DND-41 (cell line): Measurements from ENCODE around the gene SUMF1.

Source experiments
- ATAC-seq: fragments of 200-7000 bp; cut with Tn5 transposase; 3 replicates; pipeline ENCODE4 v1.9.1; 2021; ENCODE audit warnings: low read depth; ENCODE audit not compliant: insufficient read depth
- DNase-seq: peaks from one replicate; pipeline ENCODE4 v3.0.0-alpha.2; 2020
- H2AFZ ChIP-seq: 2 replicates; pipeline ENCODE4 v1.6.0; 2012; ENCODE audit warnings: low read depth, low read length
- H3K27ac ChIP-seq: 2 replicates; pipeline ENCODE4 v1.5.1; 2012; ENCODE audit warnings: low read length, inconsistent platforms
- H3K27me3 ChIP-seq: fragments of 200-600 bp; sonication (generic); 2 replicates; pipeline ENCODE4 v1.6.0; 2012; ENCODE audit warnings: low read length, mild to moderate bottlenecking, inconsistent platforms; ENCODE audit not compliant: insufficient read depth, poor library complexity
- H3K36me3 ChIP-seq: 2 replicates; pipeline ENCODE4 v1.5.1; 2012; ENCODE audit warnings: low read length, inconsistent platforms; ENCODE audit not compliant: insufficient read depth
- H3K4me1 ChIP-seq: 2 replicates; pipeline ENCODE4 v1.5.1; 2012; ENCODE audit warnings: mild to moderate bottlenecking, low read length; ENCODE audit not compliant: insufficient read depth
- H3K4me2 ChIP-seq: 2 replicates; pipeline ENCODE4 v1.6.0; 2012; ENCODE audit warnings: mild to moderate bottlenecking, moderate library complexity, low read length, inconsistent platforms; ENCODE audit not compliant: insufficient read depth
- H3K4me3 ChIP-seq, 2 experiments: fragments of 200-600 bp in 1 of 2; shearing (Covaris generic) in 1 of 2; 2 replicates each; pipeline ENCODE4 v1.5.1; 2012 to 2016; ENCODE audit warnings: inconsistent platforms in 2 of 2, low read length in 2 of 2, mild to moderate bottlenecking in 2 of 2, low read depth in 1 of 2, moderate library complexity in 1 of 2
- H3K79me2 ChIP-seq: 2 replicates; pipeline ENCODE4 v1.6.0; 2012; ENCODE audit warnings: low read length, inconsistent platforms; ENCODE audit not compliant: insufficient read depth
- H3K9ac ChIP-seq: 2 replicates; pipeline ENCODE4 v1.6.0; 2012; ENCODE audit warnings: low read depth, mild to moderate bottlenecking, inconsistent platforms, low read length, moderate library complexity
- H3K9me3 ChIP-seq: 2 replicates; pipeline ENCODE4 v1.5.1; 2012; ENCODE audit warnings: low read length, moderate library complexity, mild to moderate bottlenecking, inconsistent platforms; ENCODE audit not compliant: insufficient read depth, severe bottlenecking
- H4K20me1 ChIP-seq: 2 replicates; pipeline ENCODE4 v1.6.0; 2012; ENCODE audit warnings: low read length; ENCODE audit not compliant: insufficient read depth
- CTCF ChIP-seq: IDR thresholded peaks from 2 replicates; pipeline ENCODE4 v1.5.1; 2012; ENCODE audit warnings: borderline replicate concordance, low read length, moderate library complexity, mild to moderate bottlenecking; ENCODE audit not compliant: poor library complexity, severe bottlenecking; ENCODE audit errors: extremely low read depth
- EZH2 ChIP-seq: IDR thresholded peaks from 3 replicates; pipeline ENCODE4 v1.6.1; 2012; ENCODE audit warnings: borderline replicate concordance, low read depth, mild to moderate bottlenecking, moderate library complexity, low read length, inconsistent platforms; ENCODE audit not compliant: severe bottlenecking

Gene SUMF1

GRCh38 chr3:4454142-4454541 lies 12.9 kb downstream of the SUMF1 start:
- Histone ChIP-seq H3K9me3 (no peaks in the 10 kb centered on the region), H3K4me2 (no peak overlapping the region), H4K20me1 (no peaks in the 10 kb centered on the region), H3K27me3 (no peaks in the 10 kb centered on the region), H2AFZ (no peak overlapping the region), H3K36me3 (peaks cover under 1% of the 10 kb centered on the region; the same call in 1 of the 2 replicates), H3K79me2 (no peaks in the 10 kb centered on the region), H3K4me1 (no peaks in the 10 kb centered on the region), H3K27ac (no peak overlapping the region), H3K4me3 (no peak overlapping the region), H3K9ac (no peak overlapping the region)
- TF ChIP-seq EZH2, result no peak
- TF ChIP-seq CTCF, result no peak
- ATAC-seq (no peak), DNase-seq (no peak)

- no peak for ATAC-seq
- no peak for DNase-seq
- Histone ChIP-seq H3K27ac (no peak overlapping the region), H3K9me3 (no peaks in the 10 kb centered on the region), H3K36me3 (peaks cover 9% of the 10 kb centered on the region; the same call in 1 of the 2 replicates), H3K4me2 (no peak overlapping the region), H3K4me1 (no peaks in the 10 kb centered on the region), H3K9ac (no peak overlapping the region), H3K27me3 (no peaks in the 10 kb centered on the region), H2AFZ (no peak overlapping the region), H3K79me2 (no peaks in the 10 kb centered on the region), H3K4me3 (no peak overlapping the region), H4K20me1 (no peaks in the 10 kb centered on the region)
- no peak for TF ChIP-seq EZH2
- TF ChIP-seq CTCF, result no peak
Measured at GRCh38 chr3:4449043-4449805, 17.8 kb downstream of the SUMF1 start.

GRCh38 chr3:4448187-4448586 lies 18.9 kb downstream of the SUMF1 start:
- no peak overlapping the region for H3K4me3 ChIP-seq
- TF ChIP-seq EZH2 (no peak), CTCF (no peak)
- H3K27ac ChIP-seq, result no peak overlapping the region
- H3K9ac ChIP-seq, result no peak overlapping the region
- peaks cover 9% of the 10 kb centered on the region; the same call in 1 of the 2 replicates for H3K36me3 ChIP-seq
- DNase-seq (no peak), ATAC-seq (no peak)
- H3K27me3 ChIP-seq, result no peaks in the 10 kb centered on the region
- no peaks in the 10 kb centered on the region for H4K20me1 ChIP-seq
- H2AFZ ChIP-seq, result no peak overlapping the region
- H3K79me2 ChIP-seq, result no peaks in the 10 kb centered on the region
- no peak overlapping the region for H3K4me2 ChIP-seq
- no peaks in the 10 kb centered on the region for H3K9me3 ChIP-seq
- H3K4me1 ChIP-seq, result no peaks in the 10 kb centered on the region
